Endothelial cell of umbilical vein (primary cell): Measurements from ENCODE around the gene NACAD. TPM values are rescaled to one million over a fixed set of nuclear protein-coding genes. Genes with fewer than 3 reads are reported as not detected.

Experiments
- BruUV-seq: library from RNA; stranded (reverse); fragments of 400-500 nt; replicated peaks from 2 replicates; lab custom pipeline; 2021; lab: Mats Ljungman, UMichigan
- CTCF ChIA-PET: fragments of 300-600, 350-600 bp; sonication (Branson Sonifier 250); formaldehyde crosslinking; loops from one replicate; lab custom pipeline; 2021; ENCODE audit warnings: antibody characterized with exemption, inconsistent platforms; lab: Charles Lee
- POLR2A ChIA-PET: fragments of 300-600, 350-600 bp; sonication (Branson Sonifier 250); formaldehyde crosslinking; loops from one replicate; lab custom pipeline; 2021; ENCODE audit warnings: antibody characterized with exemption, inconsistent platforms; lab: Charles Lee
- DNase-seq: peaks from one replicate; pipeline ENCODE4 v3.0.0-alpha.2; 2011; ENCODE audit warnings: low read depth, low spot score
- FAIRE-seq: peaks from 2 replicates; lab custom pipeline; 2011; peaks lifted over from hg19 to GRCh38; lab: Jason Lieb, UNC
- H2AFZ ChIP-seq: 2 replicates; pipeline ENCODE4 v1.6.0; 2012; ENCODE audit warnings: low read depth, low read length, control low read depth, inconsistent platforms
- H3K27ac ChIP-seq: 2 replicates; pipeline ENCODE4 v1.5.1; 2011; ENCODE audit warnings: low read depth, mild to moderate bottlenecking, control low read depth, low read length, moderate library complexity; ENCODE audit not compliant: insufficient read depth
- H3K27me3 ChIP-seq, 2 experiments: 2 replicates each; pipeline versions ENCODE4 v1.6.0 to v1.6.1; 2011; ENCODE audit warnings: low read length in 2 of 2, mixed read lengths in 1 of 2; ENCODE audit not compliant: control insufficient read depth in 2 of 2, insufficient read depth in 2 of 2
- H3K36me3 ChIP-seq, 2 experiments: 2 replicates in 1 of 2; 3 replicates in 1 of 2; pipeline ENCODE4 v1.5.1; 2011; ENCODE audit warnings: low read length in 2 of 2, mild to moderate bottlenecking in 1 of 2, moderate library complexity in 1 of 2; ENCODE audit not compliant: control insufficient read depth in 2 of 2, insufficient read depth in 2 of 2; ENCODE audit errors: extremely low read depth in 1 of 2
- H3K4me1 ChIP-seq: 3 replicates; pipeline ENCODE4 v1.5.1; 2011; ENCODE audit warnings: mild to moderate bottlenecking, low read length; ENCODE audit not compliant: control insufficient read depth, insufficient read depth; ENCODE audit errors: extremely low read depth
- H3K4me2 ChIP-seq: 2 replicates; pipeline ENCODE4 v1.6.1; 2011; ENCODE audit warnings: low read length, control low read depth, mixed read lengths; ENCODE audit not compliant: insufficient read depth
- H3K4me3 ChIP-seq, 3 experiments: fragments of 200-600 bp in 1 of 3; sonication (generic), shearing (Covaris generic) in 1 of 3; replicated peaks in 1 of 3; 2 replicates each; pipeline ENCODE4 v1.5.1; 2011 to 2016; ENCODE audit warnings: control low read depth in 3 of 3, low read length in 3 of 3, mild to moderate bottlenecking in 2 of 3, inconsistent platforms in 1 of 3, low read depth in 1 of 3, moderate library complexity in 1 of 3; ENCODE audit not compliant: insufficient read depth in 1 of 3
- H3K79me2 ChIP-seq: 2 replicates; pipeline ENCODE4 v1.6.0; 2012; ENCODE audit warnings: low read length, inconsistent platforms; ENCODE audit not compliant: control insufficient read depth, insufficient read depth
- H3K9ac ChIP-seq: replicated peaks from 2 replicates; pipeline ENCODE3; 2011; ENCODE audit warnings: low read length, control low read depth; ENCODE audit not compliant: insufficient read depth; ENCODE audit errors: extremely low read depth
- H3K9me1 ChIP-seq: replicated peaks from 3 replicates; pipeline ENCODE4 v1.6.0; 2011; ENCODE audit warnings: mild to moderate bottlenecking, low read length; ENCODE audit not compliant: control insufficient read depth, insufficient read depth; ENCODE audit errors: extremely low read depth
- H3K9me3 ChIP-seq: replicated peaks from 2 replicates; pipeline ENCODE4 v1.5.1; 2012; ENCODE audit warnings: low read length, inconsistent platforms; ENCODE audit not compliant: control insufficient read depth, insufficient read depth
- H4K20me1 ChIP-seq: replicated peaks from 2 replicates; pipeline ENCODE3; 2011; ENCODE audit warnings: mild to moderate bottlenecking, low read length; ENCODE audit not compliant: control insufficient read depth, insufficient read depth; ENCODE audit errors: extremely low read depth
- CTCF ChIP-seq, 2 donors: IDR thresholded peaks; 1 replicate in 1 of 2; 2 replicates in 1 of 2; pipeline ENCODE4 v1.5.1; 2011; ENCODE audit warnings: low read length in 2 of 2, mild to moderate bottlenecking in 2 of 2, moderate library complexity in 2 of 2, control low read depth in 1 of 2, inconsistent platforms in 1 of 2, low read depth in 1 of 2; ENCODE audit not compliant: insufficient read depth in 1 of 2; ENCODE audit errors: extremely low read depth in 1 of 2
- EZH2 ChIP-seq: IDR thresholded peaks from 2 replicates; pipeline ENCODE4 v1.6.1; 2012; ENCODE audit warnings: borderline replicate concordance, low read depth, mild to moderate bottlenecking, moderate library complexity, low read length, inconsistent platforms; ENCODE audit not compliant: severe bottlenecking
- FOS ChIP-seq: IDR thresholded peaks from 2 replicates; pipeline ENCODE4 v1.6.1; 2011; ENCODE audit warnings: mild to moderate bottlenecking, low read length, moderate library complexity, borderline replicate concordance; ENCODE audit not compliant: insufficient read depth
- GATA2 ChIP-seq: IDR thresholded peaks from 2 replicates; pipeline ENCODE4 v1.7.0; 2011; ENCODE audit warnings: low read depth, mild to moderate bottlenecking, moderate library complexity, mixed read lengths, low read length; ENCODE audit not compliant: insufficient read length, insufficient read depth
- MAX ChIP-seq: IDR thresholded peaks from 2 replicates; pipeline ENCODE4 v1.6.1; 2011; ENCODE audit not compliant: insufficient read depth, insufficient read length
- MYC ChIP-seq: IDR thresholded peaks from one replicate; pipeline ENCODE4 v1.6.1; 2011; ENCODE audit warnings: mild to moderate bottlenecking, low read depth, low read length
- dilution Hi-C: fragments of 300-500 bp; cut with MboI; formaldehyde crosslinking; loops from one replicate; pipeline ENCODE4 v1.15.0; 2019; ENCODE audit warnings: low sequenced_read_pairs; ENCODE audit not compliant: extremely low pct_ligation_motif_present
- intact Hi-C: fragments of 100-400 bp; cut with micrococcal nuclease; formaldehyde crosslinking; loops from one replicate; pipeline ENCODE4 v1.10.0; 2022
- polyA plus RNA-seq, 4 experiments: library from polyadenylated mRNA; depleted of rRNA in 3 of 4; stranded (reverse) in 3 of 4; unstranded in 1 of 4; fragments of >200 nt; gene quantifications; 2 replicates each; pipeline versions ENCODE4 v1.2.1 to v1.2.3, GENCODE V29; 2011 to 2012; ENCODE audit warnings: missing spikeins in 1 of 4
- total RNA-seq: library from RNA; stranded (reverse); gene quantifications from 2 replicates; pipeline ENCODE4 v1.2.3, GENCODE V29; 2021

NACAD gene
- total and polyA plus RNA-seq, 2 donors (not counting 3 experiments of a cell fraction or from before 2014, with no cell fraction given) = 1.4 to 6.6 TPM

GRCh38 chr7:45071528-45071927 lies 17.2 kb downstream of the NACAD start:
- no peak overlapping the region for H3K27ac ChIP-seq
- dilution Hi-C loops = no loop called here
- intact Hi-C loops = no loop called here

More at GRCh38 chr7:45071528-45071927, 17.2 kb downstream of the NACAD start:
- no peak overlapping the region for H3K9ac ChIP-seq
- ChIA-PET CTCF (interaction anchor here (1.8 to 2.2 kb wide), 3 partner anchors 97 to 99 kb away, joined by 4 to 11 read pairs (median 10); no protein-coding TSS in a partner anchor), POLR2A (no interaction called here)
- no peak overlapping the region for H2AFZ ChIP-seq
- H3K9me1 ChIP-seq = no peaks in the 10 kb centered on the region
- H3K9me3 ChIP-seq = no peaks in the 10 kb centered on the region
- H3K4me1 ChIP-seq = no peaks in the 10 kb centered on the region
- no peak for DNase-seq
- H3K79me2 ChIP-seq = no peaks in the 10 kb centered on the region
- no peak for FAIRE-seq
- TF ChIP-seq MAX (no peak), GATA2 (no peak), MYC (no peak), FOS (no peak), CTCF (IDR thresholded peaks at IDR 0.05; ENCODE audit: extremely low read depth in 1 of 2, insufficient read depth in 1 of 2, low read depth in 1 of 2, low read length in 2 of 2) (no peak), EZH2 (no peak)
- H4K20me1 ChIP-seq = no peaks in the 10 kb centered on the region
- no TSS peak for BruUV-seq
- no peak overlapping the region for H3K4me2 ChIP-seq
- H3K27me3 ChIP-seq = no peaks in the 10 kb centered on the region
- no peak overlapping the region for H3K4me3 ChIP-seq
- peaks cover 7 to 50% of the 10 kb centered on the region in 2 experiments for H3K36me3 ChIP-seq
